SK-N-SH treated with all-trans-retinoic acid at 6 μM for 48 hours (cell line): ENCODE results near the gene DNHD1.

Source experiments
- ATAC-seq: fragments of 200-7000 bp; cut with Tn5 transposase; 3 replicates; pipeline ENCODE4 v1.9.1; 2020; ENCODE audit warnings: mild to moderate bottlenecking, moderate library complexity
- ARNTL ChIP-seq: fragments of 450-650 bp; formaldehyde crosslinking; IDR thresholded peaks from 2 replicates; pipeline ENCODE4 v1.5.0; 2020; ENCODE audit warnings: low read depth, mild to moderate bottlenecking, moderate library complexity, borderline replicate concordance
- BACH2 ChIP-seq: fragments of 250-450 bp; sonication (Bioruptor Pico); IDR thresholded peaks from 2 replicates; pipeline ENCODE4 v1.9.0; 2021; ENCODE audit warnings: mild to moderate bottlenecking, borderline replicate concordance
- CSDC2 ChIP-seq: fragments of 250-450 bp; sonication (Bioruptor Pico); IDR thresholded peaks from 2 replicates; pipeline ENCODE4 v1.5.0; 2020; ENCODE audit warnings: mild to moderate bottlenecking, moderate library complexity
- ESRRG ChIP-seq: fragments of 250-450 bp; sonication (Bioruptor Pico); IDR thresholded peaks from 2 replicates; pipeline ENCODE4 v1.6.1; 2021; ENCODE audit warnings: mild to moderate bottlenecking
- ISL1 ChIP-seq: fragments of 250-450 bp; sonication (Bioruptor Pico); IDR thresholded peaks from 2 replicates; pipeline ENCODE4 v2.1.2; 2022; ENCODE audit warnings: mild to moderate bottlenecking, moderate library complexity
- OSR1 ChIP-seq: fragments of 250-450 bp; sonication (Bioruptor Pico); IDR thresholded peaks from 2 replicates; pipeline ENCODE4 v1.8.0; 2022; ENCODE audit warnings: moderate library complexity, mild to moderate bottlenecking, inconsistent platforms
- PATZ1 ChIP-seq: fragments of 250-450 bp; sonication (Bioruptor Pico); IDR thresholded peaks from 2 replicates; pipeline ENCODE4 v1.8.0; 2020; ENCODE audit warnings: mild to moderate bottlenecking, moderate library complexity, borderline replicate concordance
- PPARA ChIP-seq: fragments of 250-450 bp; sonication (Bioruptor Pico); IDR thresholded peaks from 2 replicates; pipeline ENCODE4 v1.5.0; 2020; ENCODE audit warnings: mild to moderate bottlenecking, borderline replicate concordance
- RARB ChIP-seq: fragments of 250-450 bp; sonication (Bioruptor Pico); IDR thresholded peaks from 2 replicates; pipeline ENCODE4 v1.8.0; 2021; ENCODE audit warnings: mild to moderate bottlenecking, moderate library complexity
- SNAI2 ChIP-seq: fragments of 250-450 bp; sonication (Bioruptor Pico); IDR thresholded peaks from 2 replicates; pipeline ENCODE4 v1.5.0; 2020; ENCODE audit warnings: mild to moderate bottlenecking, moderate library complexity
- TCF4 ChIP-seq: fragments of 250-450 bp; sonication (Bioruptor Pico); IDR thresholded peaks from 2 replicates; pipeline ENCODE4 v1.8.0; 2021; ENCODE audit warnings: mild to moderate bottlenecking, moderate library complexity, borderline replicate concordance
- TOX ChIP-seq: fragments of 250-450 bp; sonication (Bioruptor Pico); IDR thresholded peaks from 2 replicates; pipeline ENCODE4 v1.8.0; 2021; ENCODE audit warnings: mild to moderate bottlenecking, moderate library complexity, borderline replicate concordance
- ZC3H10 ChIP-seq: fragments of 250-450 bp; sonication (Bioruptor Pico); IDR thresholded peaks from 2 replicates; pipeline ENCODE4 v1.5.1; 2021; ENCODE audit warnings: mild to moderate bottlenecking, moderate library complexity
- ZFP3 ChIP-seq: fragments of 250-450 bp; sonication (Bioruptor Pico); IDR thresholded peaks from 2 replicates; pipeline ENCODE4 v1.5.0; 2020; ENCODE audit warnings: mild to moderate bottlenecking, moderate library complexity
- ZFP30 ChIP-seq: fragments of 450-650 bp; formaldehyde crosslinking; IDR thresholded peaks from 2 replicates; pipeline ENCODE4 v1.5.0; 2022; ENCODE audit warnings: mild to moderate bottlenecking, moderate library complexity
- ZNF565 ChIP-seq: fragments of 450-650 bp; formaldehyde crosslinking; conservative IDR thresholded peaks from 2 replicates; pipeline ENCODE4 v1.5.0; 2020; ENCODE audit warnings: low read depth, mild to moderate bottlenecking, moderate library complexity
- ZNF70 ChIP-seq: fragments of 450-650 bp; formaldehyde crosslinking; IDR thresholded peaks from 2 replicates; pipeline ENCODE4 v1.5.0; 2020; ENCODE audit warnings: mild to moderate bottlenecking, moderate library complexity
- ZNF8 ChIP-seq: fragments of 450-650 bp; formaldehyde crosslinking; IDR thresholded peaks from 2 replicates; pipeline ENCODE4 v1.5.0; 2020; ENCODE audit warnings: mild to moderate bottlenecking, moderate library complexity
- TF ChIP-seq, protein P1 (sequence below): fragments of 250-450 bp; sonication (Bioruptor Pico); IDR thresholded peaks from 2 replicates; pipeline ENCODE4 v1.5.1; 2021; ENCODE audit warnings: mild to moderate bottlenecking, moderate library complexity
- TF ChIP-seq, protein P2 (sequence below): fragments of 250-450 bp; sonication (Bioruptor Pico); IDR thresholded peaks from 2 replicates; pipeline ENCODE4 v1.8.0; 2021; ENCODE audit warnings: low read depth, mild to moderate bottlenecking, moderate library complexity, borderline replicate concordance
- TF ChIP-seq, protein P3 (sequence below): fragments of 250-450 bp; sonication (Bioruptor Pico); IDR thresholded peaks from 2 replicates; pipeline ENCODE4 v1.5.1; 2020; ENCODE audit warnings: low read depth, mild to moderate bottlenecking, moderate library complexity
- TF ChIP-seq, protein P4 (sequence below): fragments of 250-450 bp; sonication (Bioruptor Pico); IDR thresholded peaks from 2 replicates; pipeline ENCODE4 v1.5.0; 2020; ENCODE audit warnings: mild to moderate bottlenecking, moderate library complexity

DNHD1 gene

DNA sequence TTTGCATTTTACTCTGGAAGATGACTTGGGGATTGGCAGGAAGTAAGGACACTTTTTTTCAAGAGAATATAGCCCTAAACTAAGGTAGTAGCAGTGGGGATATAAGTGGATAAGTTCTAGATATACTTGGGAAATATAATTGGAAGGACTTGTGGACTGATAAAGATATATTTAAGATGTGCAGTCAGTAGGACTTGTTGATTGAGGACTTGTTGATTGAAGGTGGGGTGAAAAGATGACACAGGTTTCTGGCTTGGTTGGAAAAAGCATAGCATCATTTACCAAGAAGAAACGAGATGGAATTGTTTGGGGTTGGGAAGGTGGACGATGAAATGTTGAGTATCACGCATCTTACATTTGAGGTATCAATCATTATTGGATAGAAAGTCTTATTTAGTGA lies 116.4 kb downstream of the DNHD1 start:
- TF ChIP-seq CSDC2 (CRISPR knock-in tag) (no peak), BACH2 (CRISPR knock-in tag) (no peak), PATZ1 (no peak), ZFP30 (CRISPR knock-in tag) (no peak), OSR1 (CRISPR knock-in tag) (no peak)
- TF ChIP-seq, protein P1, sequence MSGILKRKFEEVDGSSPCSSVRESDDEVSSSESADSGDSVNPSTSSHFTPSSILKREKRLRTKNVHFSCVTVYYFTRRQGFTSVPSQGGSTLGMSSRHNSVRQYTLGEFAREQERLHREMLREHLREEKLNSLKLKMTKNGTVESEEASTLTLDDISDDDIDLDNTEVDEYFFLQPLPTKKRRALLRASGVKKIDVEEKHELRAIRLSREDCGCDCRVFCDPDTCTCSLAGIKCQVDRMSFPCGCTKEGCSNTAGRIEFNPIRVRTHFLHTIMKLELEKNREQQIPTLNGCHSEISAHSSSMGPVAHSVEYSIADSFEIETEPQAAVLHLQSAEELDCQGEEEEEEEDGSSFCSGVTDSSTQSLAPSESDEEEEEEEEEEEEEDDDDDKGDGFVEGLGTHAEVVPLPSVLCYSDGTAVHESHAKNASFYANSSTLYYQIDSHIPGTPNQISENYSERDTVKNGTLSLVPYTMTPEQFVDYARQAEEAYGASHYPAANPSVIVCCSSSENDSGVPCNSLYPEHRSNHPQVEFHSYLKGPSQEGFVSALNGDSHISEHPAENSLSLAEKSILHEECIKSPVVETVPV = no peak
- ATAC-seq = no peak

DNA sequence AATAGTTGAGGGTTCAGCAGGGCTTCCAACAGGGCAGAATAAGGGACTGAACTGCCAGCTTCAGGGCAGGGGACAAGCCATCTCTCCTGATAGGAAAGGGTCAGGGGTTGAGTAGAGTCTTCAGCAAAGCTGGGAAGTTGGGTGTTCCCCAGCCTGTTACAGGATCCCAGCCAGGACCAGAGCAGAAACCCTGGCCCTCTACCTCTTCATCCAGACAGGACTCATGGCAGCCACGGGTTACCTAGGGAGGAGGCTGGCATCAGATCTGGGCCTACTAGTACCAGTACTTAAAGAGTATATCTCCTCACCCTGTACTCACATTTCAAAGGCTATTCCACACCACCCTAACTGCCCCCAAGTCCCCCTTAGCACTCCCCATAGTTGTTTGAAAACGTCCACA lies 117.4 kb downstream of the DNHD1 start:
- TF ChIP-seq ZNF70 (CRISPR knock-in tag) (no peak), ISL1 (CRISPR knock-in tag) (no peak)
- no peak for ATAC-seq

DNA sequence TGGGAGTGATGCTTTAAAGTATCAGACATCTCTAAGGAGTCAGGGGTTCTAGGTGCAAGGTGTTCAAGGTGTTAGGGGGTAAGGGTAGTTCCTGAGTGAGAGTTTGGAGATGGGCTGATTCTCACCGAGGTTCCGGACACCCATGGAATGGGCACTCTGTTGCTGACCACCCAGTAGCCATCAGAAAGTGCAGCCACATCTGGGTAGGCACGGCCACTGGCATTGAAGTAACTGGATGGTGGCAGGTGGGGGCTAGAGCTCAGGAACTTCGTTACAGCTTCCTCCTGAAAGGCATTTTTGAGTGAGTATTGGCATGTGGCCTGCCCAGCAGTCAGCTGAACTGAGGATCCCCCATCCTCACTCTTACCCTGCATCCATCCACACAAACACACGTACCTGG lies 118.0 kb downstream of the DNHD1 start:
- no peak for TF ChIP-seq PPARA (CRISPR knock-in tag)
- no peak for TF ChIP-seq BACH2 (CRISPR knock-in tag)
- TF ChIP-seq, protein P2, sequence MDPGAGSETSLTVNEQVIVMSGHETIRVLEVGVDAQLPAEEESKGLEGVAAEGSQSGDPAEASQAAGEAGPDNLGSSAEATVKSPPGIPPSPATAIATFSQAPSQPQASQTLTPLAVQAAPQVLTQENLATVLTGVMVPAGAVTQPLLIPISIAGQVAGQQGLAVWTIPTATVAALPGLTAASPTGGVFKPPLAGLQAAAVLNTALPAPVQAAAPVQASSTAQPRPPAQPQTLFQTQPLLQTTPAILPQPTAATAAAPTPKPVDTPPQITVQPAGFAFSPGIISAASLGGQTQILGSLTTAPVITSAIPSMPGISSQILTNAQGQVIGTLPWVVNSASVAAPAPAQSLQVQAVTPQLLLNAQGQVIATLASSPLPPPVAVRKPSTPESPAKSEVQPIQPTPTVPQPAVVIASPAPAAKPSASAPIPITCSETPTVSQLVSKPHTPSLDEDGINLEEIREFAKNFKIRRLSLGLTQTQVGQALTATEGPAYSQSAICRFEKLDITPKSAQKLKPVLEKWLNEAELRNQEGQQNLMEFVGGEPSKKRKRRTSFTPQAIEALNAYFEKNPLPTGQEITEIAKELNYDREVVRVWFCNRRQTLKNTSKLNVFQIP = no peak
- TF ChIP-seq RARB = no peak
- no peak for TF ChIP-seq ZC3H10 (CRISPR knock-in tag)
- TF ChIP-seq ZFP30 (CRISPR knock-in tag) = no peak
- no peak for TF ChIP-seq CSDC2 (CRISPR knock-in tag)
- no peak for TF ChIP-seq ZNF565
- TF ChIP-seq ZNF8 (CRISPR knock-in tag) = no peak
- no peak for TF ChIP-seq PATZ1
- TF ChIP-seq ESRRG (CRISPR knock-in tag) = no peak
- TF ChIP-seq, protein P1 = no peak
- no peak for TF ChIP-seq ZFP3 (CRISPR knock-in tag)
- TF ChIP-seq ARNTL (CRISPR knock-in tag) = no peak
- TF ChIP-seq, protein P3, sequence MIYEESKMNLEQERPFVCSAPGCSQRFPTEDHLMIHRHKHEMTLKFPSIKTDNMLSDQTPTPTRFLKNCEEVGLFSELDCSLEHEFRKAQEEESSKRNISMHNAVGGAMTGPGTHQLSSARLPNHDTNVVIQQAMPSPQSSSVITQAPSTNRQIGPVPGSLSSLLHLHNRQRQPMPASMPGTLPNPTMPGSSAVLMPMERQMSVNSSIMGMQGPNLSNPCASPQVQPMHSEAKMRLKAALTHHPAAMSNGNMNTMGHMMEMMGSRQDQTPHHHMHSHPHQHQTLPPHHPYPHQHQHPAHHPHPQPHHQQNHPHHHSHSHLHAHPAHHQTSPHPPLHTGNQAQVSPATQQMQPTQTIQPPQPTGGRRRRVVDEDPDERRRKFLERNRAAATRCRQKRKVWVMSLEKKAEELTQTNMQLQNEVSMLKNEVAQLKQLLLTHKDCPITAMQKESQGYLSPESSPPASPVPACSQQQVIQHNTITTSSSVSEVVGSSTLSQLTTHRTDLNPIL = no peak
- no peak for TF ChIP-seq TOX
- no peak for TF ChIP-seq ISL1 (CRISPR knock-in tag)
- TF ChIP-seq ZNF70 (CRISPR knock-in tag) = no peak
- ATAC-seq = no peak

DNA sequence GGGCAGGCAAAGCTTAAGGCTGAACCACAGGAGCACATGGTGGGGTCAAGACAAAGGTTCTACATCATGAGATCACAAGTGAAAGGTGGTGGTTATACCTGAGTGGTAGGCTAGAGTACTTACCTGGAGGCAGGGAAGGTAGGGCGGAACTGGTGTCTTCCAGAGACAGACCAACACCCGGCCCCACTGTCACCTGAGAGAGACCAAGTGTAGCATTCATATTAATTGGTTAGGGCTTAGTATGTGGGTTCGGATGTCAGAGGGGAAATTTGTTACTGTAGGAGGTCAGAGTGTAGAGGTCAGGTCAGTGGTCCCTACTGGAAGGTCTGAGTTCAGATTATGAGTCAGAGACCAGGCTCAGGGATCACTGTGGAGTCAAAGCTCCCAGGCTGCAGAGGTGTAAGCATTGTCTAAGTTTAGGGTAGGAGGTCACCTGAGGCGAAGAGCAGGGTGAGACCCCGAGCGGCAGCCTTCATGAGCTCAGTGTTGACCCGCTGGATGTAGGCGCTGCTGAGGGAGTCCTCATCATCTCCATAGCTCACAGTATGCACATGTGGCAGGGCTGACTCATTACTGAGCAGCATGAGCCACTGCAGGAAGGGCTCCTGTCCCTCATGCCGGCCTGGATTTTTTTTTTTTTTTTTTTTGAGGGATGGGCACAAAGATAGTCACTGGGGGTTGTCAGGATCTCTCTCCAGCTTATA lies 119.0 kb downstream of the DNHD1 start:
- ATAC-seq = no peak
- TF ChIP-seq TCF4 (CRISPR knock-in tag) (no peak), RARB (no peak), CSDC2 (CRISPR knock-in tag) (no peak), ARNTL (CRISPR knock-in tag) (no peak), ESRRG (CRISPR knock-in tag) (no peak), TOX (no peak), PPARA (CRISPR knock-in tag) (no peak), SNAI2 (no peak), ZC3H10 (CRISPR knock-in tag) (no peak), ISL1 (CRISPR knock-in tag) (no peak)
- TF ChIP-seq, protein P4, sequence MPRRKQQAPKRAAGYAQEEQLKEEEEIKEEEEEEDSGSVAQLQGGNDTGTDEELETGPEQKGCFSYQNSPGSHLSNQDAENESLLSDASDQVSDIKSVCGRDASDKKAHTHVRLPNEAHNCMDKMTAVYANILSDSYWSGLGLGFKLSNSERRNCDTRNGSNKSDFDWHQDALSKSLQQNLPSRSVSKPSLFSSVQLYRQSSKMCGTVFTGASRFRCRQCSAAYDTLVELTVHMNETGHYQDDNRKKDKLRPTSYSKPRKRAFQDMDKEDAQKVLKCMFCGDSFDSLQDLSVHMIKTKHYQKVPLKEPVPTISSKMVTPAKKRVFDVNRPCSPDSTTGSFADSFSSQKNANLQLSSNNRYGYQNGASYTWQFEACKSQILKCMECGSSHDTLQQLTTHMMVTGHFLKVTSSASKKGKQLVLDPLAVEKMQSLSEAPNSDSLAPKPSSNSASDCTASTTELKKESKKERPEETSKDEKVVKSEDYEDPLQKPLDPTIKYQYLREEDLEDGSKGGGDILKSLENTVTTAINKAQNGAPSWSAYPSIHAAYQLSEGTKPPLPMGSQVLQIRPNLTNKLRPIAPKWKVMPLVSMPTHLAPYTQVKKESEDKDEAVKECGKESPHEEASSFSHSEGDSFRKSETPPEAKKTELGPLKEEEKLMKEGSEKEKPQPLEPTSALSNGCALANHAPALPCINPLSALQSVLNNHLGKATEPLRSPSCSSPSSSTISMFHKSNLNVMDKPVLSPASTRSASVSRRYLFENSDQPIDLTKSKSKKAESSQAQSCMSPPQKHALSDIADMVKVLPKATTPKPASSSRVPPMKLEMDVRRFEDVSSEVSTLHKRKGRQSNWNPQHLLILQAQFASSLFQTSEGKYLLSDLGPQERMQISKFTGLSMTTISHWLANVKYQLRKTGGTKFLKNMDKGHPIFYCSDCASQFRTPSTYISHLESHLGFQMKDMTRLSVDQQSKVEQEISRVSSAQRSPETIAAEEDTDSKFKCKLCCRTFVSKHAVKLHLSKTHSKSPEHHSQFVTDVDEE (CRISPR knock-in tag) = no peak
- TF ChIP-seq, protein P3 = no peak
